Keratinocyte (primary cell): ENCODE data around the gene HTR2C. TPM values are rescaled to one million over a fixed set of nuclear protein-coding genes. Genes with fewer than 3 reads are reported as not detected.
"Not testable (repeated sequence)": the region's sequence is repeated elsewhere in the genome, so short reads cannot be mapped to it uniquely, and the experiment has no call there.

Experiments used
- DNase-seq: peaks from one replicate; pipeline ENCODE4 v3.0.0-alpha.2; 2011; ENCODE audit warnings: low read depth, missing footprints, low spot score
- FAIRE-seq: peaks from 2 replicates; lab custom pipeline; 2011; peaks lifted over from hg19 to GRCh38; lab: Jason Lieb, UNC
- H2AFZ ChIP-seq: 2 replicates; pipeline ENCODE4 v1.6.0; 2012; ENCODE audit warnings: low read length, control low read depth, inconsistent platforms; ENCODE audit not compliant: control insufficient read depth
- H3K27ac ChIP-seq: 2 replicates; pipeline ENCODE4 v1.5.1; 2011; ENCODE audit warnings: low read length; ENCODE audit not compliant: control insufficient read depth, insufficient read depth
- H3K27me3 ChIP-seq: 3 replicates; pipeline ENCODE4 v1.6.0; 2011; ENCODE audit warnings: low read length; ENCODE audit not compliant: control insufficient read depth, insufficient read depth; ENCODE audit errors: extremely low read depth
- H3K36me3 ChIP-seq, 2 experiments: 2 replicates in 1 of 2; 3 replicates in 1 of 2; pipeline ENCODE4 v1.5.1; 2011; ENCODE audit warnings: low read length in 2 of 2, mild to moderate bottlenecking in 1 of 2; ENCODE audit not compliant: control insufficient read depth in 2 of 2, insufficient read depth in 2 of 2; ENCODE audit errors: extremely low read depth in 1 of 2
- H3K4me1 ChIP-seq: 3 replicates; pipeline ENCODE4 v1.5.1; 2011; ENCODE audit warnings: low read length; ENCODE audit not compliant: control insufficient read depth, insufficient read depth; ENCODE audit errors: extremely low read depth
- H3K4me2 ChIP-seq: 3 replicates; pipeline ENCODE4 v1.6.0; 2011; ENCODE audit warnings: low read depth, low read length; ENCODE audit not compliant: control insufficient read depth, insufficient read depth; ENCODE audit errors: extremely low read depth
- H3K4me3 ChIP-seq, 3 experiments: fragments of 200-600 bp in 1 of 3; sonication (generic) in 1 of 3; 2 replicates in 2 of 3; 3 replicates in 1 of 3; pipeline ENCODE4 v1.5.1; 2011 to 2016; ENCODE audit warnings: low read length in 3 of 3, mild to moderate bottlenecking in 3 of 3, control low read depth in 2 of 3, inconsistent platforms in 1 of 3, low read depth in 1 of 3, mixed read lengths in 1 of 3, mixed run types in 1 of 3, moderate library complexity in 1 of 3; ENCODE audit not compliant: control insufficient read depth in 2 of 3, insufficient read depth in 2 of 3; ENCODE audit errors: extremely low read depth in 1 of 3
- H3K79me2 ChIP-seq: 2 replicates; pipeline ENCODE4 v1.6.0; 2012; ENCODE audit warnings: low read length; ENCODE audit not compliant: control insufficient read depth, insufficient read depth
- H3K9ac ChIP-seq: 3 replicates; pipeline ENCODE4 v1.6.0; 2011; ENCODE audit warnings: low read length; ENCODE audit not compliant: control insufficient read depth, insufficient read depth; ENCODE audit errors: extremely low read depth
- H3K9me1 ChIP-seq: 3 replicates; pipeline ENCODE4 v1.6.0; 2011; ENCODE audit warnings: low read length; ENCODE audit not compliant: control insufficient read depth, insufficient read depth; ENCODE audit errors: extremely low read depth
- H3K9me3 ChIP-seq: 2 replicates; pipeline ENCODE4 v1.5.1; 2012; ENCODE audit warnings: low read depth, low read length; ENCODE audit not compliant: control insufficient read depth
- H4K20me1 ChIP-seq: 3 replicates; pipeline ENCODE4 v1.6.0; 2011; ENCODE audit warnings: low read length; ENCODE audit not compliant: control insufficient read depth, insufficient read depth; ENCODE audit errors: extremely low read depth
- CTCF ChIP-seq, 3 experiments: IDR thresholded peaks in 1 of 3; conservative IDR thresholded peaks in 1 of 3; optimal IDR thresholded peaks in 1 of 3; 2 replicates in 2 of 3; 3 replicates in 1 of 3; pipeline versions ENCODE3 to v1.5.1; 2011; ENCODE audit warnings: low read length in 3 of 3, mild to moderate bottlenecking in 3 of 3, moderate library complexity in 2 of 3, control low read depth in 1 of 3, inconsistent platforms in 1 of 3; ENCODE audit not compliant: insufficient read depth in 2 of 3; ENCODE audit errors: extremely low read depth in 1 of 3
- EZH2 ChIP-seq: IDR thresholded peaks from one replicate; pipeline ENCODE4 v1.6.1; 2012; ENCODE audit warnings: inconsistent platforms, mild to moderate bottlenecking, low read length, moderate library complexity
- dilution Hi-C: fragments of 300-500 bp; cut with MboI; formaldehyde crosslinking; loops from one replicate; pipeline ENCODE4 v1.7.0; 2020; ENCODE audit warnings: low sequenced_read_pairs; ENCODE audit not compliant: extremely low pct_ligation_motif_present
- polyA plus RNA-seq, 5 experiments: library from polyadenylated mRNA; depleted of rRNA in 3 of 5; stranded (reverse) in 3 of 5; stranded (forward) in 1 of 5; unstranded in 1 of 5; fragments of >200 nt; gene quantifications; 1 replicate in 1 of 5; 2 replicates in 3 of 5; 3 replicates in 1 of 5; pipeline versions ENCODE4 v1.2.1 to v1.2.3, GENCODE V29; 2011 to 2012; ENCODE audit warnings: missing spikeins in 2 of 5, low read depth in 1 of 5, low replicate concordance in 1 of 5

Gene HTR2C
- polyA plus RNA-seq, 1 donor (not counting 4 experiments of a cell fraction or from before 2014, with no cell fraction given) = not detected

- H3K4me3 ChIP-seq = no peak overlapping the region
- no peak overlapping the region for H3K9ac ChIP-seq
- no peaks in the 10 kb centered on the region for H4K20me1 ChIP-seq
- no peak for FAIRE-seq
- DNase-seq = no peak
- no peak overlapping the region for H3K4me2 ChIP-seq
- dilution Hi-C loops = no loop called here
- H3K4me1 ChIP-seq = no peaks in the 10 kb centered on the region
- H3K79me2 ChIP-seq = no peaks in the 10 kb centered on the region
- no peak for TF ChIP-seq CTCF (optimal IDR thresholded peaks at IDR 0.05 in 1 of 3, IDR thresholded peaks at IDR 0.05 in 1 of 3, conservative IDR thresholded peaks at IDR 0.05 in 1 of 3; ENCODE audit: extremely low read depth in 1 of 3, insufficient read depth in 2 of 3, low read length in 3 of 3)
- TF ChIP-seq EZH2 = no peak
- no peaks in the 10 kb centered on the region for H3K36me3 ChIP-seq
- H2AFZ ChIP-seq = no peak overlapping the region
- H3K27me3 ChIP-seq = no peaks in the 10 kb centered on the region
- H3K27ac ChIP-seq = no peak overlapping the region
- H3K9me1 ChIP-seq = no peaks in the 10 kb centered on the region
- H3K9me3 ChIP-seq = no peaks in the 10 kb centered on the region
Observed at GRCh38 chrX:114599305-114599704, 15.4 kb downstream of the HTR2C start.

DNA sequence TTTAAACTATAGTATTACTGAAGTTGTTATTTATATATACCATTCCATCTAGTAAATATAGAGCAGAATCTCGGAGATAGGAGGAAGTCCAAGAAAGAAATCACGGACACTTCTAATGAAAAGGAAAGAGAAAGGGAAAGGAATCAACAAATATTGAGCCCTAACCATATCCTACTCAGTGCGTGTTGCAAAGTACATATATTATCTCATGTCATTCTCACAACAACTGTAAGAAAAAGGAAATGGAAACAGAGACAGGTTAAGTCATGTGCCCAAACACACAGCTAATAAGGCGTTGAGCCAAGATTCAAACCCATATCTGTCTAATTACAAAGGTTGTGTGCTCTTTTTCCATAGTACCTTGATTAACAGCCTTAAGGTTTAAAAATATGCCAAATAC lies 16.0 kb downstream of the HTR2C start:
- no peaks in the 10 kb centered on the region for H3K36me3 ChIP-seq
- no peak overlapping the region for H2AFZ ChIP-seq
- H3K79me2 ChIP-seq = no peaks in the 10 kb centered on the region
- TF ChIP-seq CTCF (optimal IDR thresholded peaks at IDR 0.05 in 1 of 3, IDR thresholded peaks at IDR 0.05 in 1 of 3, conservative IDR thresholded peaks at IDR 0.05 in 1 of 3; ENCODE audit: extremely low read depth in 1 of 3, insufficient read depth in 2 of 3, low read length in 3 of 3) = no peak
- TF ChIP-seq EZH2 = no peak
- H4K20me1 ChIP-seq = no peaks in the 10 kb centered on the region
- no peak overlapping the region for H3K9ac ChIP-seq
- H3K4me1 ChIP-seq = no peaks in the 10 kb centered on the region
- H3K4me2 ChIP-seq = no peak overlapping the region
- no peaks in the 10 kb centered on the region for H3K9me3 ChIP-seq
- DNase-seq (no peak), FAIRE-seq (no peak)
- H3K27me3 ChIP-seq = no peaks in the 10 kb centered on the region
- no peak overlapping the region for H3K27ac ChIP-seq
- dilution Hi-C loops = no loop called here
- no peaks in the 10 kb centered on the region for H3K9me1 ChIP-seq
- H3K4me3 ChIP-seq = no peak overlapping the region

GRCh38 chrX:114606619-114607018 lies 22.7 kb downstream of the HTR2C start:
- H3K36me3 ChIP-seq, FAIRE-seq, H3K27me3 ChIP-seq, H3K9me1 ChIP-seq, H3K27ac ChIP-seq, H3K9me3 ChIP-seq, H3K79me2 ChIP-seq, H3K4me1 ChIP-seq, H4K20me1 ChIP-seq, H2AFZ ChIP-seq, dilution Hi-C loops, H3K9ac ChIP-seq, H3K4me3 ChIP-seq, DNase-seq, H3K4me2 ChIP-seq: not testable (repeated sequence)
